Fibroblast of lung (primary cell): Measurements from ENCODE around the gene LMNA. TPM values are rescaled to one million over a fixed set of nuclear protein-coding genes. Genes with fewer than 3 reads are reported as not detected.

Experiments
- DNase-seq, 2 donors: peaks; one replicate each; pipeline versions ENCODE4 v3.0.0 to v3.0.0-alpha.2; 2010; ENCODE audit warnings: low read depth in 2 of 2
- H2AFZ ChIP-seq: 2 replicates; pipeline ENCODE4 v1.5.1; 2012; ENCODE audit warnings: low read length, control low read depth, inconsistent platforms
- H3K27ac ChIP-seq: 2 replicates; pipeline ENCODE4 v1.5.1; 2011; ENCODE audit warnings: low read length, control low read depth; ENCODE audit not compliant: insufficient read depth
- H3K27me3 ChIP-seq: 2 replicates; pipeline ENCODE4 v1.5.1; 2011; ENCODE audit warnings: mild to moderate bottlenecking, low read length; ENCODE audit not compliant: control insufficient read depth, insufficient read depth
- H3K36me3 ChIP-seq: 2 replicates; pipeline ENCODE4 v1.5.1; 2011; ENCODE audit warnings: low read length; ENCODE audit not compliant: control insufficient read depth, insufficient read depth
- H3K4me1 ChIP-seq: 2 replicates; pipeline ENCODE4 v1.5.1; 2011; ENCODE audit warnings: low read length; ENCODE audit not compliant: control insufficient read depth, insufficient read depth; ENCODE audit errors: extremely low read depth
- H3K4me2 ChIP-seq: 2 replicates; pipeline ENCODE4 v1.5.1; 2011; ENCODE audit warnings: low read length, control low read depth; ENCODE audit not compliant: insufficient read depth; ENCODE audit errors: extremely low read depth
- H3K4me3 ChIP-seq, 4 experiments: fragments of 200-600 bp in 1 of 4; sonication (generic) in 1 of 4; replicated peaks in 1 of 4; 2 replicates each; pipeline ENCODE4 v1.5.1; 2011 to 2016; ENCODE audit warnings: low read length in 4 of 4, low read depth in 3 of 4, mild to moderate bottlenecking in 3 of 4, control low read depth in 2 of 4, inconsistent platforms in 1 of 4, mixed read lengths in 1 of 4; ENCODE audit not compliant: insufficient read depth in 1 of 4; ENCODE audit errors: control extremely low read depth in 1 of 4
- H3K79me2 ChIP-seq: 2 replicates; pipeline ENCODE4 v1.5.1; 2012; ENCODE audit warnings: mild to moderate bottlenecking, low read length, inconsistent platforms; ENCODE audit not compliant: control insufficient read depth, insufficient read depth
- H3K9ac ChIP-seq: 2 replicates; pipeline ENCODE4 v1.5.1; 2011; ENCODE audit warnings: mild to moderate bottlenecking, low read length, control low read depth; ENCODE audit not compliant: insufficient read depth
- H3K9me3 ChIP-seq: 2 replicates; pipeline ENCODE4 v1.5.1; 2012; ENCODE audit warnings: low read depth, low read length; ENCODE audit not compliant: control insufficient read depth, insufficient read depth
- H4K20me1 ChIP-seq: 2 replicates; pipeline ENCODE4 v1.5.1; 2011; ENCODE audit warnings: low read length; ENCODE audit not compliant: control insufficient read depth, insufficient read depth; ENCODE audit errors: extremely low read depth
- EZH2 ChIP-seq: IDR thresholded peaks from 2 replicates; pipeline ENCODE4 v1.5.1; 2012; ENCODE audit warnings: low read length, control low read depth, mild to moderate bottlenecking; ENCODE audit errors: missing control alignments
- polyA plus RNA-seq, 2 donors: library from polyadenylated mRNA; depleted of rRNA in 1 of 2; stranded (reverse) in 1 of 2; unstranded in 1 of 2; fragments of >200 nt; gene quantifications; 2 replicates each; pipeline ENCODE4 v1.2.1, GENCODE V29; 2011 to 2012; ENCODE audit warnings: missing spikeins in 1 of 2
- total RNA-seq: library from RNA; depleted of rRNA; stranded (reverse); fragments of >200 nt; gene quantifications from 2 replicates; pipeline ENCODE4 v1.2.1, GENCODE V29; 2014
- TF ChIP-seq, protein P1 (sequence below), 2 donors: IDR thresholded peaks in 1 of 2; conservative IDR thresholded peaks in 1 of 2; 1 replicate in 1 of 2; 2 replicates in 1 of 2; pipeline ENCODE4 v1.5.1; 2011 to 2012; ENCODE audit warnings: low read length in 2 of 2, control low read depth in 1 of 2, inconsistent platforms in 1 of 2, low read depth in 1 of 2, mild to moderate bottlenecking in 1 of 2

The LMNA gene
- total and polyA plus RNA-seq, 2 donors (not counting 1 experiment from before 2014, with no cell fraction given) = 613 to 1,150 TPM

DNA sequence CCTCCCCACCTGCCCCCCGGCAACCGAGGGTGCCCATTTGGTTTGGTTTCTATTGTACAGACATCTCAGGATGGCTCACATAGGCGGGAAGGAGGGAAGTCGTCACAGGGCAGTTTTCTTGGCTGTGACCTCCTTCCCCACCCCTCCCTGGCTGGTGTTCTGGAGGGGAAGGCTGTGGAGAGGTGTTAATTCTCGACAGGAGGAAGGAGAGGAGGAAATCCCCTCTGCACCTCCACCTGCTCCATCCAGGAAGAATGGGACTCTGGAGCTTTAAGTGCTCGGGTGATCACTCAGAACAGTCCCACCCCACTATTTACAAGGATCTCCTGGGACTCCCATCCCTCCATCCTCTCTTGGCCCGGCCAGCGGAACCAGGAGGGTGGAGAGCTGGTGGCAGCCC lies 39.9 kb upstream of the LMNA start:
- no peak for TF ChIP-seq EZH2
- TF ChIP-seq, protein P1, sequence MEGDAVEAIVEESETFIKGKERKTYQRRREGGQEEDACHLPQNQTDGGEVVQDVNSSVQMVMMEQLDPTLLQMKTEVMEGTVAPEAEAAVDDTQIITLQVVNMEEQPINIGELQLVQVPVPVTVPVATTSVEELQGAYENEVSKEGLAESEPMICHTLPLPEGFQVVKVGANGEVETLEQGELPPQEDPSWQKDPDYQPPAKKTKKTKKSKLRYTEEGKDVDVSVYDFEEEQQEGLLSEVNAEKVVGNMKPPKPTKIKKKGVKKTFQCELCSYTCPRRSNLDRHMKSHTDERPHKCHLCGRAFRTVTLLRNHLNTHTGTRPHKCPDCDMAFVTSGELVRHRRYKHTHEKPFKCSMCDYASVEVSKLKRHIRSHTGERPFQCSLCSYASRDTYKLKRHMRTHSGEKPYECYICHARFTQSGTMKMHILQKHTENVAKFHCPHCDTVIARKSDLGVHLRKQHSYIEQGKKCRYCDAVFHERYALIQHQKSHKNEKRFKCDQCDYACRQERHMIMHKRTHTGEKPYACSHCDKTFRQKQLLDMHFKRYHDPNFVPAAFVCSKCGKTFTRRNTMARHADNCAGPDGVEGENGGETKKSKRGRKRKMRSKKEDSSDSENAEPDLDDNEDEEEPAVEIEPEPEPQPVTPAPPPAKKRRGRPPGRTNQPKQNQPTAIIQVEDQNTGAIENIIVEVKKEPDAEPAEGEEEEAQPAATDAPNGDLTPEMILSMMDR (conservative IDR thresholded peaks at IDR 0.05 in 1 of 2, IDR thresholded peaks at IDR 0.05 in 1 of 2; ENCODE audit: low read depth in 1 of 2, low read length in 2 of 2) = no peak
- no peaks in the 10 kb centered on the region for H3K9me3 ChIP-seq
- no peak overlapping the region for H3K4me2 ChIP-seq
- no peaks in the 10 kb centered on the region for H3K79me2 ChIP-seq
- no peak overlapping the region for H3K27ac ChIP-seq
- no peaks in the 10 kb centered on the region for H4K20me1 ChIP-seq
- H3K9ac ChIP-seq = no peak overlapping the region
- H3K4me3 ChIP-seq = no peak overlapping the region
- H2AFZ ChIP-seq = no peak overlapping the region
- peaks cover 2% of the 10 kb centered on the region for H3K36me3 ChIP-seq
- H3K27me3 ChIP-seq = no peaks in the 10 kb centered on the region
- no peaks in the 10 kb centered on the region for H3K4me1 ChIP-seq
- no peak for DNase-seq

DNA sequence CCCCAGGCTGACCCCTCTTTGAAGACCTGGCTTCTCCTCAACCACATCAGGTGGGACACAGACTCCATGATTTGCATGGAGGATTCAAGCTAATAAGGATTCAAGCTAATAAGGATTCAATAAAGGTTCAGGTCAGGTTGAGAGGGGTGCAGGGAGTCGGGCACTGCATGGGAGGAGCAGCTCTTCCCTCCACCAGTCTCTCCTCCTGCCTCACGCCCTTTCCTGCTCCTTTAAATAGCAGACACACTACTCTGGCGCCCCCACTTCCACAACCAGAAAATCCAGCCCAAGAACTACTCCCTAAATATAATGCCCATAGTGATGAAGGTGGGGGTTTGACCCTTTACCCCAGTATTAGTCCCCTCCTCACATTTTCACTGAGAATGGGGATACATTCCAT lies 39.3 kb upstream of the LMNA start:
- Histone ChIP-seq H3K79me2 (no peaks in the 10 kb centered on the region), H3K4me2 (no peak overlapping the region), H3K4me1 (no peaks in the 10 kb centered on the region), H3K9ac (no peak overlapping the region), H3K27ac (no peak overlapping the region), H3K9me3 (no peaks in the 10 kb centered on the region), H3K27me3 (no peaks in the 10 kb centered on the region), H3K4me3 (no peak overlapping the region), H3K36me3 (peaks cover 2% of the 10 kb centered on the region), H2AFZ (no peak overlapping the region), H4K20me1 (no peaks in the 10 kb centered on the region)
- TF ChIP-seq, protein P1 (conservative IDR thresholded peaks at IDR 0.05 in 1 of 2, IDR thresholded peaks at IDR 0.05 in 1 of 2; ENCODE audit: low read depth in 1 of 2, low read length in 2 of 2) = no peak
- no peak for TF ChIP-seq EZH2
- no peak for DNase-seq

DNA sequence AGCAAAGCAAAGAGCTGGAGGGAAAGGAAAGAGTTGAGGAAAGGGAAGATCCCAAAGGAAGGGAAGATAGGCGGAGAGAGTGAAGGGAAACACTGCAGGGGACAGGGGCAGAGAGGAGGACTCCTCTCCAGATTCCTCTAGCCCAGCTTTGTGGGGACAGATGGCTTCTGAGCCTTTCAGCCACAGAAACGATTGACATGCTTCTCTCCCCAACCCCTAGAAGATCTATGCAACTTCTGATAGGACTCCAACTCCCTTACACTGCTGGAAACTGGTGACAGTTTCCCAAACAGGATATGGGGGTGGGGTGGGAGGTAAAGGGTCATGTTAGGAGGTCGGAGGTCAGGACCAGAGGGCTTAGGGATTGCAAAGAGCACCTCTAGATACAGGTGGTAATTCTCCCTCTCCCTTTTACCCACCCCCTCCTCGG lies 38.7 kb upstream of the LMNA start:
- TF ChIP-seq, protein P1 (conservative IDR thresholded peaks at IDR 0.05 in 1 of 2, IDR thresholded peaks at IDR 0.05 in 1 of 2; ENCODE audit: low read depth in 1 of 2, low read length in 2 of 2) = no peak
- TF ChIP-seq EZH2 = no peak
- no peaks in the 10 kb centered on the region for H3K4me1 ChIP-seq
- H3K4me3 ChIP-seq = no peak overlapping the region
- DNase-seq = no peak
- H3K27me3 ChIP-seq = no peaks in the 10 kb centered on the region
- no peak overlapping the region for H2AFZ ChIP-seq
- H3K9ac ChIP-seq = no peak overlapping the region
- no peaks in the 10 kb centered on the region for H3K79me2 ChIP-seq
- no peak overlapping the region for H3K27ac ChIP-seq
- H3K9me3 ChIP-seq = no peaks in the 10 kb centered on the region
- no peak overlapping the region for H3K4me2 ChIP-seq
- peaks cover 2% of the 10 kb centered on the region for H3K36me3 ChIP-seq
- H4K20me1 ChIP-seq = no peaks in the 10 kb centered on the region
